ENCODE measurements around the gene SLC7A5. TPM values are rescaled to one million over a fixed set of nuclear protein-coding genes. Genes with fewer than 3 reads are reported as not detected.

The SLC7A5 gene
- total and polyA plus RNA-seq, 2 of the 4 experiments (the other 2 are of a cell fraction), result 11.3 to 101 TPM

DNA sequence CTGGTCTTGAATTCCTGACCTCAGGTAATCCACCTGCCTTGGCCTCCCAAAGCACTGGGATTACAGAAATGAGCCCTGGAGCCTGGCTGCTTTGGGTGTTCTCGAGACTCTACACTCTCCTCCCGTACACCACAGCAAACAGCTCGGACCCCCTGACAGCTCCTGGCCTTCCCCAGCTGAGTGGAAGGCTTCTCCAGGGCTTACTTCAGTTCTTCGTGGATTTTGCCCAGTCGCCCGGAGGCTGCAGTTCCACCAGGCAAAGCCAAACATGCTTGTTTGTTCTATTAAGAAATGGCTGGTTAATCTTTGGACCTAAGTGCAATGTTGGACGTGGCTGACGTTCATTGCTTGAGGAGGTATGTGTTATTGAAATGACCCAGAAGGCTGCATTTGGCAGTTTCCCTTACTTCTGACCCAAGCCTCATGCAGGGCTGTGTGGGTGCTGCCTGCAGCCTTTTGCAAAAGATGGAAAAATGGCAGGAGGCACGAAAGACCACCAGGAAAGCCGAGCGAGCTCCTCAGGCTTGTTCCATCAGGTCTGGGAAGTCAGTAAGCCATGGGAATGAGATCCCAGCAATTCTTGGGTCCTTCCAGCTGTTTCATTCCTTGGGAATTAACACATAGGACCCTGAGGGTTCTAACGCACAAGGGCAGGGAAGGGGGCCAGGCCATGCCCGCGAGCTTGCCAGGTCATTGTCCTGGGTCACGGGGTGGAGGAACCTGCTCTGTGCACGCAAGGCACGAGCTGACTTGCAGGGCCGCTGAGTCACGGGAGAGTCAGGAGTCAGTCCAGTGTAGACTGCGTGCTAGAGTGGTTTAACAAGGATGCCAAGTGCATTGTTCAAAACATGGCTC, 79.6 kb downstream of the SLC7A5 start:
- 36% methylated on average over 10 of the region's 20 CpGs; no CpG with 5 or more reads in 1 of the 2 experiments for WGBS, 2 experiments (ENCODE audit: extremely low coverage in 2 of 2, insufficient read length in 1 of 2)
- TF ChIP-seq MAFK (IDR thresholded peaks at IDR 0.05; ENCODE audit: low read depth, low read length) (no peak), RCOR1 (IDR thresholded peaks at IDR 0.05; ENCODE audit: insufficient replicate concordance, low read length) (peak; percentile 20), RFX5 (IDR thresholded peaks at IDR 0.05; ENCODE audit: low read depth, low read length) (no peak), NFE2L2 (IDR thresholded peaks at IDR 0.05; ENCODE audit: low read depth, low read length) (peak; percentile 62), CEBPB (IDR thresholded peaks at IDR 0.05; ENCODE audit: low read depth, low read length) (no peak), RAD21 (IDR thresholded peaks at IDR 0.05; ENCODE audit: low read length) (no peak), POLR2A (IDR thresholded peaks at IDR 0.05; ENCODE audit: low read depth, low read length) (no peak), MXI1 (IDR thresholded peaks at IDR 0.05; ENCODE audit: borderline replicate concordance, low read depth, low read length) (no peak), CTCF (conservative IDR thresholded peaks at IDR 0.05; ENCODE audit: low read depth, low read length) (no peak), SMC3 (IDR thresholded peaks at IDR 0.05; ENCODE audit: low read depth, low read length) (no peak), FOS (IDR thresholded peaks at IDR 0.05; ENCODE audit: low read depth, low read length) (peak; percentile 54), MAZ (IDR thresholded peaks at IDR 0.05; ENCODE audit: borderline replicate concordance, low read depth, low read length) (no peak), CHD1 (IDR thresholded peaks at IDR 0.05; ENCODE audit: low read depth, low read length) (no peak), BHLHE40 (IDR thresholded peaks at IDR 0.05; ENCODE audit: low read depth, low read length) (peak; percentile 93), USF2 (IDR thresholded peaks at IDR 0.05; ENCODE audit: low read depth, low read length) (peak; percentile 62; the same call in 1 of the 2 replicates)
- POLR2A ChIA-PET (ENCODE audit: unreplicated experiment), result no interaction called here

More for the DNA sequence above, 79.6 kb downstream of the SLC7A5 start:
- H3K4me2 ChIP-seq (ENCODE audit: low read depth, low read length), result no peak overlapping the region
- peak overlapping the region; percentile 36 for H3K18ac ChIP-seq (ENCODE audit: low read depth, low read length)
- H3K79me1 ChIP-seq (ENCODE audit: low read depth in 1 of 2, low read length in 2 of 2), result no peaks in the 10 kb centered on the region
- peak overlapping the region in 1 of 2 experiments; percentile 71; a peak in 2 of 4 replicates for H4K8ac ChIP-seq (ENCODE audit: low read depth in 2 of 2, low read length in 2 of 2)
- peak overlapping the region; percentile 37; the same call in 1 of the 2 replicates for H3K27ac ChIP-seq (ENCODE audit: insufficient read depth, low read length)
- H3K4me1 ChIP-seq (ENCODE audit: control insufficient read depth, insufficient read depth, low read length), result peaks cover 32% of the 10 kb centered on the region
- peak overlapping the region; percentile 85 for H3K14ac ChIP-seq (replicated peaks; ENCODE audit: low read depth, low read length)
- peak overlapping the region; percentile 86 for H4K91ac ChIP-seq (ENCODE audit: insufficient read depth, low read depth, low read length)
- no TSS peak for BruUV-seq (replicated peaks)
- H2AK5ac ChIP-seq (ENCODE audit: low read depth, low read length), result peak overlapping the region; percentile 74
- peak; percentile 86 for DNase-seq
- H2BK20ac ChIP-seq (ENCODE audit: low read depth, low read length), result peak overlapping the region; percentile 61
- no peaks in the 10 kb centered on the region for H3K27me3 ChIP-seq (ENCODE audit: control insufficient read depth, insufficient read depth, low read length)
- H3K36me3 ChIP-seq (ENCODE audit: control insufficient read depth, insufficient read depth, low read length), result no peaks in the 10 kb centered on the region
- H2BK15ac ChIP-seq (ENCODE audit: low read depth, low read length), result peak overlapping the region; percentile 34; the same call in 2 of the 3 replicates
- peak overlapping the region; percentile 42; the same call in 1 of the 2 replicates for H3K56ac ChIP-seq (ENCODE audit: extremely low read depth, insufficient read depth, low read length)
- dilution Hi-C loops (cut with HindIII; ENCODE audit: low sequenced_read_pairs, unreplicated experiment) (no loop called here), in situ Hi-C loops (cut with MboI; ENCODE audit: low sequenced_read_pairs) (no loop called here), intact Hi-C loops (cut with micrococcal nuclease) (no loop called here)
- ATAC-seq (ENCODE audit: low read depth), result peak; percentile 69
- H3K23ac ChIP-seq (ENCODE audit: low read depth, low read length), result peak overlapping the region; percentile 64
- peaks cover 22% of the 10 kb centered on the region for H3K9me1 ChIP-seq (ENCODE audit: insufficient read depth, low read length)
- H3K9me3 ChIP-seq (ENCODE audit: control insufficient read depth, insufficient read depth, low read length), result no peaks in the 10 kb centered on the region
- peak overlapping the region; percentile 84 for H2BK5ac ChIP-seq (ENCODE audit: low read depth, low read length, poor library complexity, severe bottlenecking)
- peak overlapping the region; percentile 87 for H2AFZ ChIP-seq (replicated peaks; ENCODE audit: low read length, poor library complexity)
- no peak overlapping the region for H3K9ac ChIP-seq (ENCODE audit: low read depth, low read length)
- peak overlapping the region; percentile 26; the same call in 1 of the 2 replicates for H4K5ac ChIP-seq (ENCODE audit: low read depth, low read length)
- H3K4ac ChIP-seq (ENCODE audit: low read depth, low read length), result peak overlapping the region; percentile 93
- H2BK120ac ChIP-seq (ENCODE audit: low read depth, low read length), result peak overlapping the region; percentile 86
- H3K4me3 ChIP-seq (ENCODE audit: insufficient read depth, low read depth, low read length), result no peak overlapping the region
- H2AK9ac ChIP-seq (replicated peaks; ENCODE audit: low read depth, low read length, poor library complexity), result peak overlapping the region; percentile 80
- CTCF ChIA-PET, result interaction anchor here (0.7 to 2.4 kb wide), 4 partner anchors 8 to 359 kb away, joined by 3 to 10 read pairs (median 6); no protein-coding TSS in a partner anchor
- no peaks in the 10 kb centered on the region for H4K20me1 ChIP-seq (ENCODE audit: insufficient read depth, low read length)
